NCI-H1417 (cell line): ENCODE results near the gene ZNF329.

ENCODE experiments used
- DNase-seq, 3 experiments: peaks; one replicate each; lab custom pipeline; 2025; lab: John Stamatoyannopoulos, UW

Gene ZNF329

DNA sequence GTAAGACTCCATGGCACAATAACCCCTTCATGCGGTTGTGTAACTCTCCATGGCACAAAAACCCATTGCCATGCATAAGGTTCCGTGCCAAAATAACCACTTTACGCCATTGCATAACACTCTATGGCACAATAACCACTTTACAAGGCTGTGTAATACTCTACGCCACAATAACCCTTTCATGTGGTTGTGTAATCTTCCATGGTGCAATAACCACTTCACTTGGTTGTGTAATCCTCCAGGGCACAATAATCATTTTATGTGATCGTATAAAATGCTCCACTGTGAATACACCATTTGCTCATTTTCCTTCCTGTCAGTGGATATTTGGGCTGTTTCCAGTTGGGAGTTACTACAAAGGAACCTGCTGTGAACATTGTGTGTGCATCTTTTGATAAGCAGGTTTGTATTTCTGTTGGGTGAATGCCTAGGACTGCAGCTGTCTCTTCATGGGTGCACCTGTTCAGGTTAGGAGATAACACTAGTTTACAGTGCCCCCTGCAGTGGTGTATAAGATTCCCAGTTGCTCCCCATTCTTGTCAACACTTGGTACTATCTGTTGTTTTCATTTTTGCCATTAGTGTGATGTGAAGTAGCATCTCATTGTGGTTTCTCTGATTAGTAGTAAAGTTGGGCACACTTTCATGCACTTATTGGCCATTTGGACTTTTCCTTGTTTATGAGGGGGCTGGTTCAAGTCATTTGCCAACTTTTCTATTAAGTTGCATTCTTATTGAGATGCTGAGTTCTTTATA, 31.4 kb downstream of the ZNF329 start:
- no peak for DNase-seq

DNA sequence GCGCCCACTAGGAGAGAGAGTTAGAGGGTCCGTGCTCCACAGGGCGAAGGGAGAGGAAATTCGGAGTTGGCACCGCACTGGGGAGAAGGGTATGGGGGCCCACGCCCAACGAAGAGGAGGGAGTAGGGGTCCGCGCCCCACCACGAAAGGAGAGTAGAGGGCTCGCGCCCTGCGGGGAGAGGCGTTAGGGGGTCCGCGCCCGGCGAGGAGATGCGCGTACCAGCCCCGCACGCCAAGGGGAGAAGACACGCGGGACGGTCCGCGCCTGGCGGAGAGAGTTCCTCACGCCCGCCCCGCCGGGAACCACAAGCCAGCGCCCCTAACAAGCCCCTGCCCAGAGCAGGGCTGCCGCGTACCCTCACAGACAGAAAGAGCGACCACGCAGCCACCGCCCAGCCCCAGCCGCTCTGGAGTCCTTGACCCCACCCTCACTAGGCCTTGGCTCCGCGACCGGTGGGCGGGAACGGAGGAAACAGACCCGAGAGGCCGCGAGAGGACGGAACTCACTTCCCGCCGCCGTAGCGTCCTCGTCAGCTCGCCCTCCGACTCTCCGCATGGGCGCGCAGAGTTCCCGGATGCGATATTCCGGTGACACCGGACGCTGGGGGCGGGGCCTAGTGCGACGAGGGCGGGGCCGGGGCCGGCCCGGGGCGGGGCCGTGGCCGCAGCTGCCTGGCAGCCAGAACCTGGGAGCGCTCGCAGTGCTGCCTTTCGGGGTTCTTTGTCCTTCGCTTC, 32.6 kb downstream of the ZNF329 start:
- no peak for DNase-seq

DNA sequence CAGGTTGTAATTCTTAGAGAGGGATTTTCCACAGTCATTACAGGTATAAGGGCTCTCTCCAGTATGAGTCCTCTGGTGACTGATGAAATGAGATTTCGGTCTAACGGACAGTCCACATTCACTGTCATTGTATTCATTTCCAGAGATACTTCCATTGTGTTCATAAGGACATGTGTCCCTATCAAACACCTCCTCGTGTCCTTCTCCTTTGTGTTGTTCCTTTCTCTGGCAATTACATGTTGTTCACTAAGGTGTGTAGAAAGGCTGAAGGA, 42.1 kb downstream of the ZNF329 start:
- no peak for DNase-seq

DNA sequence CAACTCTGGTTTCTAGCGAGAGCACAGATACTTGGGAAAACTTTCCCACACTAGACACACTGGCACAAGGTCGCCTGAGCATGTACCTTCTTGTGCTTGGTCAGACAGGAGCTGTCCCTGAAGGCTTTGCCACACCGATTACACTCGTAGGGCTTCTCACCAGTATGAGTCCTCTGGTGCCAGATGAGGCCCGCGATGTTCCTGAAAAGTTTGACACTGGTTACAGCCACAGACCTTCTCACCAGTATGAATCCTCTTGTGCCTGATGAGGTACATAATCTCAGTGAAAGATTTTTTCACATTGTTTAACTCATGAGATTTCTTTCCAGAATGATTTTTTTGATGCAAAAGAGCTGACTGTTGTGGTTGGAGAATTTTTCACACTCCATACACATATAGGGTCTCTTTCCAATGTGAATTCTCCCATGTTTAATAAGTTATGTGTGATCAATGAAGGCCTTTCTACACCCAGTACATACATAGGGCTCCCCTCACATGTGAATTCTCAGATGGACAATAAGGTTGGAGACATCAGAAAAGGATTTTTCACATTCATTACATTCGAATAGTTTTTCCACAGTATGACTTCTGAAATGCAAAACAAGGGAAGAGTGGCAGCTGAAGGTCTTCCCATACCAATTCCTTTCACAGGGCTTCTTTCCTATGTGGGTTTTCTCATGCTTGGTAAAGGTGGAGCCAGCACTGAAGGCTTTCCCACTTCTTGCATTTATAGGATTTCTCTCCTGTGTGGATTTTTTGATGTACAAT, 42.6 kb downstream of the ZNF329 start:
- DNase-seq: no peak

DNA sequence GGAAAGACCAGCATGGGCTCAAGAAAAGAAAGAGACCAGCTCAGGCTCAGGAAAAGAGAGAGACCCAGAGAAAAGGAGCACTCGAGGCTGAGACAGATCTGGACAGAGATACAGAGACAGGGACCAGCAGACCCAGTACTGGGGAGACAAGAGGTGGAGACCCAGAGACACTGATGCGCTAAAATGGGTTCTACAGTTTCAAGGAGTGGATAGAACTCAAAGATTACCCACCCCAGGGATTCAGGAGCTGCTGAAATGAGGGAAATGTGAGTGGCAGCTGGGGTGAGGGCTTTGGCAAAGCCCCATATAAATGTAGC, 51.9 kb downstream of the ZNF329 start:
- no peak for DNase-seq

DNA sequence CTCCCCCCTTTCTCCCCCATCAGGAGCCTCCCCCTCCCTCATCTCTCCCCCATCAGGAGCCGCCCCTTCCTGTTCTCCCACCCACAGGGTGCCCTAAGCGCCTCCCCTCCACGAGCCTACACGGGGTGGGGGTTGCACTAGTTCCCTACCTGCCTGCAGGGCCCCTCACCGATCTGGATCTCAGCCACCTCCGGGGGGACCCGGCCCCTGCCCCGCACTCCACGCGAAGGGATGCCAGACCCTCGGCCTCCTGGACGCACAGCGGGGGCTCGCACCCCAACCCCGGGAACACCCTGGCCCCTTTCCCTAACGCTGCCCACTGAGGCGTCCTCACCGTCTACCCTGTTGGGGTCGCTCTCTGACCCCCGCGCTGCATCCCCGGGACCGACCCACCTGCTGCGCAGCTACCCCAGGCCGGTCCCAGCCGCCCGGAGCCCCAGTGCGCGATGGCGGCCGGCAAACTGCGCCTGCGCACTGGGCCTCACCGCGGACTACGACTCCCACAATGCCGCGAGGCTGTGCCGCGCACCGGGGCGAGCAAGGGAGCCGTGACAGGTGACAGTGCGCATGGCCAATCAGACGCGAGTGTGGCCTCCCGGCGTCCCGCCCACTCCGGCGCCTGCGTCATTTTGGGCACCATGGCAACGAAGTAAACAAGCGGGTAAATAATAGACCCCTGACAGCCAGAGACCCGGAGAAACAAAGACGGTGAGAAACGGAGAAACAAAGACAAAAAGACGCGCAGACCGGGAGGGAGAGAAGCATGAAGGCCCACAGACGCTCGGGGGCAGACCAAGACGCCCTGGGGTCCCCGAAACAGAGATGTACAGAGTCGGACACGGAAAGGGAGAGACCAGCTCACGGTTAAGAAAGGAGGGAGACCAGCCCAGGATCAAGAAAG, 52.6 kb downstream of the ZNF329 start, which contains the start of gene ZSCAN18:
Gene ZSCAN18, minus strand, starts transcription at position 451 of the 901 bp plus-strand sequence. CDS start 7,964 bp downstream, outside the sequence.
- DNase-seq: peak; percentile 95 to 97 (median 95)

DNA sequence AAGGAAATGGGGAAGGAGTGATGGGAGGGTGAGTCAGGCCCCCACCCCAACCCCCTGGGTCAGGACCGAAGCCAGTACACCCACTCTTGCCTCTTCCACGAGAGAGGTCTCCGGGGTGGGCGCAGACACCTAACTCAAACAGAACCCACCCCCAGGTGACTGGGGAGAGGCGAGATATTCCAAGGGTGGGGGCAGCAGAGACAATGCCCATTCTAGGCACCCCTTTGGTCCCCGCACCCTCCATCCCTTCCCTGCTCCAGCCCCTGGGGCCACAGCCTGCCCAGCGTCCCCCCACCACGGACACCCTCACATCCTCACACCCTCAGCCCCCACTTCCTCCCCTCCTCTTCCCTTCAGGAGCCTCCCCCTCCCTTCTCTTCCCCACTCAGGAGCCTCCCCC, 53.2 kb downstream of the ZNF329 start:
- no peak for DNase-seq

DNA sequence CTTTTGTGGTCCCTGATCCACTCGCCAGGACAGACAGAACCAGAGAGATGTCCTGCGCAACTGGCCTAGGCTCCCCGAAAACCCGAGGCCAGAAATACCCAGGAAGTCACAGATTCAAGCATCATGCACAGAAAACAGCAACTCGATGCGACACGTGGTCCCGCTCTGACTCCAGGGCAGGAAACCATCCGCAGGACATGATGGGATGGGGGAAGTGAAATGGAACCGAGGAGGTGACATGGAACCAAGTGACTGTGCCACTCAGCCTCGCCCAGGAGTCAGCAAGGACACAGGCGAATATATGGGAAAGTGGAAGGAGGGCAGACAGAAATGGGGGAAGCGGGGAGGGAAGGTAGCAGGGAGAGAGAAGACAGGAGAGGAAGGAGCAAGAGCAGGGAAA, 53.7 kb downstream of the ZNF329 start:
- DNase-seq: no peak

DNA sequence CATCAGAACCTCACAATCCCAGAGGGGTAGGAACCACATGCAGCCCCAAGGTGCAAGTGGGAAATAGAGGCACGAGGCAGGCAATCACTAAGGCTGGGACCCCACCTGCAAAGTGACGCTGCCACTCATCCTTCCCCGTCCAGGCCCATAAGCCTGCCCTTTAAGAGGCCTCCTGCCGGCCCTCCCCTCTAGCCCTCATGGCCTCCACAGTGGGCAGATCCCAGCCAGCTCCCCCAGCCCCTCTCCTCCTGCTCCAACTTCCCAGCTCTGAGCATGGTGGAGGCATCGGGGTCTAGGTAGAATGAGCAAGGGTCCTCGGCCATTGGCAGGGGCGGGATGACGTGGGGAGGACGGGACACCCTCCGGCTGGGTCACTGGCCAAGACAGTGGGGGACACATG, 55.3 kb downstream of the ZNF329 start:
- DNase-seq: no peak

DNA sequence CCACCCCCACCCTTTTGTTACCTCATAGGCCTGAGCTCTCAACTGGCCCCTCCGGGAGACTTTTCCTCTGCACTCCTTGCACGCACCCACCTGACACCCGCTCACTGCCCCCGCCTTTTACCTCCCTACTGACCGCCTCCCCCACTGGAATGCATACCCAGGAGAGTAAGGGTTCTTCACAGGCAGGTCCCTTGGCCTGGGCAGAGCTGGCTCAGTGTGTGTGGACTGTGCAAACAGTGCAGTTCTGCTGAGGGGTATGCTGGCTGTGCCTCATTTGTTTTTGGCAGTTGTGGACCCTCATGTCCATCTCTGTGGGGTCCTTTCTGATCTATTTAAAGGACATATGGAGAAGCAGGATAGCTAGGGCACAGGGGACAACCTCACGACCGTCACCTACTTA, 57.5 kb downstream of the ZNF329 start:
- no peak for DNase-seq

DNA sequence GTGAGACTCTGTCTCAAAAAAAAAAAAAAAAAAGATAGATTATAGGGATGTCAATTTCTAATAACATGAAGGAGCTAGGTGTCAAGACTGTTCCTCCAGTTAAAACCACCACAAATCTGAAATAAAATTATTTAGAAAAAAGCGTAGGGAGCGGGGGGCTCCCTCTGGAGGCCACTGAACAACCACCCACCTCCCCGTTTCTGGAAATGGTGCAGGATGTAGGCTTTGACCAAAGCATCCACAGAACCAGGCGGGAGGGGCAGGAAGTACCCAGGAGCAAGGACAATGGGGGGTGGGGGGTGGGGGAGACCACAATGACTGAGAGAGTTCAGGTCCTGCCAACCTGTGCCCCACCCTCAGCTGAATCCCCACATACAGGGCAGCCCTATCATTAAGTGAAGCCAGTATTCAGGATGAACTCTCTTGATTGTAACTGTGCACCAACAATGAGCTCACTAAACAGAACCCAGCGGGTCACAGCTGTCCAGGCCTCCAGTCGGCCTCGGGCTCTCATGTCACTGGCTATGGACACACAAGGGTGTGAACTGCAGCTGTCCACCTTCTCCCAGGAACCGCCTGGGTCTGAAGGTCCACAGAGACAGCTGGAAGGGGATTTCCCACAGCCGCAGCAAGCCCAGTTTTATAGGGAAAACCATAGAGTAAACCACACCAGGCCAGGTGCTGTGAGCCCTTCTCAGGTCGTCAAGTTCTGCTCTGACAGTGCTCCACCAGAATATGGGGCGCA, 59.2 kb downstream of the ZNF329 start:
- no peak for DNase-seq

DNA sequence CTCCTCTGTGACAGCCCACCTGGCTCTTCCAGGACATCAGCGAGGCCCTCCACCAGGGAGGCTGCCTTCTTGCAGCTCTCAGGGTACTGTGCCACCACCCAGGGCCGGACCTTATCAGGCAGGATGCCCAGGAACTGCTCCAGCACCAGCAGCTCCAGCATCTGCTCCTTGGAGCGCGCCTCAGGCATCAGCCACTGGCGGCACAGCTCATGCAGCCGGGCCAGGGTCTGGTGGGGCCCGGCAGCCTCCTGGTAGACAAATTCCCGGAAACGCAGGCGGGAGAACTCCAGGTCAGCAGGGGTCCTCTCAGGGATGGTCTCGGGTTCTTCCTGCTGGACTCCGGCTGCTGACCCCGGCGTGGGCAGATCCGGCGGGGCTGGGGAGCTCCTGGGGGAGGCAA, 60.7 kb downstream of the ZNF329 start:
- no peak for DNase-seq

DNA sequence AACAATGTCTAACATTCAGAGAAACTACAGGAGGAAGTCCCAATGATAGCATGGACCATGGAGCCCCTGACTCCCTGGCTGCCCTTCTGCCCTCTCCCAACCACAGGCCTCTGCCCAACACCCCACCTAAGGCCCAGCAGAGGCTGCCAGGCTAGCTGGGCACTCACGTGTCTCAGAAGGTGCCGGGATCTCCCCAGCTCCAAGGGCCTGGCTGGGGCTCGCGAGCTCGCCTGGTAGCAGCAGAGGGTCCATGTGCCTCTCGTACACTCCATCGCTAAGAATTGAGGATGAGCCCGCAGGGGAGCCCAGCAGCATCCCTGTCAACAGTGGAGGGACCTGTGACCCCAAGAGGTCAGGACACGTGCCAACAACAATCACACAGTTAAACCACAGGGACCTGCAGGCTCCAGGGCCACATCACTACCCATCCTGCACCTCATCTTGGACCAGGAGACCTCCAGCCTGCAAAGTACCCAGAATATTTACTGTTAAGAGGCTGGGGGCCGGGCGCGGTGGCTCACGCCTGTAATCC, 62.0 kb downstream of the ZNF329 start:
- no peak for DNase-seq

DNA sequence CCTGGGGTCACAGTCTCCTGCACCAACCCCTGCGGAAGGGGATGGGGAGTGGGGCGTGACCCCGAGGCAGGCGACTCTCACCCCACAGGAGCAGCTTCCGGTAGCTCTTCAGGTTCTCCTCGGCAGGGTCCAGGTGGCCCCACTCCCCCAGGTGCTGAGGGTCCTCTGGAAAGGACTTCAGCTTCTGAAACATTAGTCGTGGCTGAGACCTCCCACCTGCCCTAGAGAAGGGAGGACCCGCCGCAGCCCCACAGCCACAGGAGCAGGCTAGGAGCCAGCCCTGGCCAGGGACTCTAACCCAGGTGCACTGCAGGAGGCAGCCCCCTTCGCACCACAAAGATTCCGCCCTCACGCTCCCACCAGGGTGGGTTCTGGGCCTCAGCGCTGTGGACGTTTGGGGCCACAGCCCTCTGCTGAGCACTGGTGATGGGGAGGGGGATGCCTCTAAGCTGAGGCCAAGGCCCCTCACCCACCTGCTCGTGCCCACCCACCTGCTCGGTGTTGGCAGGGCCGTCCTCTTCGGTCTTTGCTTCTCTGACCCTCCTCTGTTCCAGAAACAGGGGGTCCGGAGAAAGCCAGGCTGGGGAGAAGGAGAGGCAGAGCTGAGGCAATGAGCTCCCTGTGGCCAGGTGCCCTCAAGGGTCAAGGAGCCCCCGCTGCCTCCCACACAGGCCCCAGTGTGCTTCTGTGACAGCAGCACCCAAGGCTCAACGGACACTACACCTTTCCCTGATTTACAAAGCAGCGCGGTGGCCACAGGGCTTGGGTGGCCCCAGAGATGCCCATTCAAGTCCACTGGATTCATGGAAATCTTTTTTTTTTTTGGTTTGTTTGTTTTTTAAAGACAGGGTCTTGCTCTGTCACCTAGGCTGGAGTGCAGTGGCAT, 63.5 kb downstream of the ZNF329 start:
- DNase-seq: no peak

DNA sequence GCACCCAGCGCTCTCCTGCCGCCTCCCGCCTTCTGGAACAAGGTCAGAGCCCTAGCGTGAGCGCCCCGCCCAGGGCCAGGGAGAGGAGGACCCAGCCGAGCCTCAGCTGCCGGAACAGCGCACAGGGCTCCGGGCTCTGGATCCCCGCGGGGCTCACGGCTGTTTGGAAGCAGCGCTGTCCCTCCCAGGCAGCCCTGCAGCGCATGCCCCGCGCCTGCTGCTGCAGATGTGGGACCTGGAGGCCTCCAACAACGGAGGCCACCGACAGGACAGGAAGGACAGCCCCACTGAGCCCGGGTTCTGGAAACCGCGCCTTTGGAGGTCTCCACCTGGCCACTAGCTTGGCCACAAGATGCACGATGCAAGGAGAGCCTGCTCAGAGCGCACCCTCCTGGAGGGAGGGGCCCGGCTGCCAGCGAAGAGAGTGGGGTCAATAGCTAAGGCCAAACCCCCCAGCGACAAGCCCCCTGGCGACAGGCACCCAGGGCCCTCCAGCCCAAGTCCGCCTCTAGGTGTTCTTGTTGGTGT, 65.2 kb downstream of the ZNF329 start:
- no peak for DNase-seq

DNA sequence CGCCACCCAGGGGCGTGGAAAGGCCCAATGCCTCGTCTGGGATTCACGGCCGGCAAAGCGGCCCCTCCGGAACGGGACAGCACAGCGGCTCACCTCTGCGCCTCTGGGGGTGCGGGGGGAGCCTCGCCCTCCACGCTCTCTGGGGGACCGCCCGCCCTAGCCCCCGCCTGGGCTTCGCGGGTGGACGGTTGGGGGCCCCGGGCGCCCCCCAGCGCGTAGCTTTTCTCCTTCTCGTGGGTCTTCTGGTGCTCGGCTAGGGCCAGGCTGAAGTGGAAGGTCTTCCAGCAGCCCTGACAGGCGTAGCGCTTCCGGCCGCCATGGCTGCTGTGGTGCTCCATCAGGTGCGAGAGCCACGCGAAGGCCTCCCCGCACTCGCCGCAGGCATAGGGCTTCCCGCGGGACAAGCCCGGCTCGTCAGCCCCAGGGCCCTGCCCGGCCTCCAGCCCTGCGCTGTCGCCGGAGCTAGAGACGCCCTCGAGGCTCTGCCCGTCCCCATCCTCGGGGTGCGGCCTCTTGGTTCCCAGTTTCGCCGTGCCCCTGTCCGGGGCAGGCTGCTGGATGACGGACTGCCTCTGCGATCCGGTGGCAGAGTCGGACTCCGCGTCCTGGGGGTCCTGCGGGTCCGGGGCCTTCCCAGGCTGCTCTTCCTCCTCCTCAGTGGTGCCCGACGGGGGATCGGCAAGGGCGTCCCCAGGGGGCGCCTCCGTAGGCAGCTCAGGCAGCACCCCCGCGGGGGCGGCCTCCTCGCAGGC, 65.8 kb downstream of the ZNF329 start:
- no peak for DNase-seq

DNA sequence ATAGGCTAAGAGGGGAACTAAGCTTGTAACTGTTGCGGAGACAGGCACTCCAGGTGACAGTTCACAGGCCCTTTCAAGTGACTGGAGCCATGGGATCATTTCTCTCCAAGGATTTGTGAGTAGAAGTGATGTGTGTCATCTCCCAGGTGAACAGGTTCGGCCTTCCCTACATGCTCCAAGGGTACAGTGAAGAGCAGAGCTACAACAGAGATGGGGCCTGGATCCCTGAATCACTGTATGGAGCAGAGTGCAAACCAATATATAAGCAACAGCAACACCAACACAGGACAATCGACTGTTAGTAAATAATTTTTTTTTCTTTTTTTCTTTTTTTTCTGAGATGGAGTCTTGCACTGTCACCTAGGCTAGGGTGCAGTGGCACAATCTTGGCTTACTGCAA, 67.6 kb downstream of the ZNF329 start:
- DNase-seq: no peak

DNA sequence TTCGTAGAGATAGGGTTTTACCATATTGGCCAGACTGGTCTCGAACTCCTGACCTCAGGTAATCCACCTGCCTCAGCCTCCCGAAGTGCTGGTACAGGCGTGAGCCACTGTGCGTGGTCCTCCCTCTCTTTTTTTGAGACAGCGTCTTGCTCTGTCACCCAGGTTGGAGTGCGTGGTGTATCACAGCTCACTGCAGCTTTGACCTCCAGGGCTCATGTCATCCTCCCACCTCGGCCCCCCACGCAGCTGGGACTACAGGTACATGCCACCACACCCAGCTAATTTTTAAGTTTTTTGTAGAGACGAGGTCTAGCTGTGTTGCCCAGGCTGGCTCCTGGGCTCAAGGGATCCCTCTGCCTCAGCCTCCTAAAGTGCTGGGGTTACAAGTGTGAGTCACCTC, 70.8 kb downstream of the ZNF329 start:
- no peak for DNase-seq
